NCI-H774 (cell line): ENCODE measurements around the gene AFG1L.
A peak's percentile ranks its signal among the peaks of the same experiment; 100 is the strongest.
"Not testable (repeated sequence)": the region's sequence is repeated elsewhere in the genome, so short reads cannot be mapped to it uniquely, and the experiment has no call there.

Experiments used
- DNase-seq: peaks from one replicate; lab custom pipeline; 2025; lab: John Stamatoyannopoulos, UW

Gene AFG1L

DNA sequence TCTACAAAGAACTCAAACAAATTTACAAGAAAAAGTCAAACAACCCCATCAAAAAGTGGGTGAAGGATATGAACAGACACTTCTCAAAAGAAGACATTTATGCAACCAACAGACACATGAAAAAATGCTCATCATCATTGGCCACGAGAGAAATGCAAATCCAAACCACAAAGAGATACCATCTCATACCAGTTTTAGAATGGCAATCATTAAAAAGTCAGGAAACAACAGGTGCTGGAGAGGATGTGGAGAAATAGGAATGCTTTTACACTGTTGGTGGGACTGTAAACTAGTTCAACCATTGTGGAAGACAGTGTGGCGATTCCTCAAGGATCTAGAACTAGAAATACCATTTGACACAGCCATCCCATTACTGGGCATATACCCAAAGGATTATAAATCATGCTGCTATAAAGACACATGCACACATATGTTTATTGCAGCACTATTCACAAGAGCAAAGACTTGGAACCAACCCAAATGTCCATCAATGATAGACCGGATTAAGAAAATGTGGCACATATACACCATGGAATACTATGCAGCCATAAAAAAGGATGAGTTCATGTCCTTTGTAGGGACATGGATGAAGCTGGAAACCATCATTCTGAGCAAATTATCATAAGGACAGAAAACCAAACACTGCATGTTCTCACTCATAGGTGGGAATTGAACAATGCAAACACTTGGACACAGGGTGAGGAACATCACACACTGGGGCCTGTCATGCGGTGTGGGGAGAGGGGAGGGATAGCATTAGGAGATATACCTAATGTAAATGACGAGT is 121.4 kb downstream of the AFG1L start:
- not testable (repeated sequence) for DNase-seq

DNA sequence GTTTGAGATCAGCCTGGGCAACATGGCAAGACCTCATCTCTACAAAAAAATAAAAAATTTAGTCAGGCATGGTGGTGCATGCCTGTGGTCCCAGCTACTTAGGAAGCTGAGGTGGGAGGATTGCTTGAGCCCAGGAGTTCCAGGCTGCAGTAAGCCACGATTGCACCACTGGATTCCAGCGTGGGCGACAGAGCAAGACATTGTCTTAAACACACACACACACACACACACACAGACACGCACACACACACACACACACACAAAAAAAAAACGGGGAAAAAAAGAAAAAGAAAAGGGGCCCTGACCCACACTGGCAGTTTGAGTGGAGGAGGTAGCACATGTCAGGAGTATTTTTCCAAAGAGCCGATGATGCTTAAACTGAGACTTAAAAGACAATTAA is 122.2 kb downstream of the AFG1L start:
- no peak for DNase-seq

DNA sequence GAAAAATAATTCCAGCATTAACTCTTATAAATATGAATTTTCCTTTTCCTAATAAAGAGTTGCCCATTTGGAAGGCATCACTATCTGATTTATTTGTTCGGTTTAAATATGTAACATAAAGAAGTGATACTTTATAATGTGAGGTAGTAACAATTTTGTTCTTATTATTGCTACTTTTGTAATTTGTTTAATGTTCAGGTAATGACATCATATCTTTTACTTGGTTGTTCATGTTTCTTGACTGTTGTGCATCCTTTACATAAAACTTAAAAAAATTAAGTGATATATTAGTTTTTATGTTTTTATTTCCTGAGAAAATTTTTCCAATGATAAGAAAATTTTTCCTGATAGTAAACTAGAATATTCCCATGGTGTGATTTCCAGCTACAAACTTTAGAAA is 124.6 kb downstream of the AFG1L start:
- no peak for DNase-seq

DNA sequence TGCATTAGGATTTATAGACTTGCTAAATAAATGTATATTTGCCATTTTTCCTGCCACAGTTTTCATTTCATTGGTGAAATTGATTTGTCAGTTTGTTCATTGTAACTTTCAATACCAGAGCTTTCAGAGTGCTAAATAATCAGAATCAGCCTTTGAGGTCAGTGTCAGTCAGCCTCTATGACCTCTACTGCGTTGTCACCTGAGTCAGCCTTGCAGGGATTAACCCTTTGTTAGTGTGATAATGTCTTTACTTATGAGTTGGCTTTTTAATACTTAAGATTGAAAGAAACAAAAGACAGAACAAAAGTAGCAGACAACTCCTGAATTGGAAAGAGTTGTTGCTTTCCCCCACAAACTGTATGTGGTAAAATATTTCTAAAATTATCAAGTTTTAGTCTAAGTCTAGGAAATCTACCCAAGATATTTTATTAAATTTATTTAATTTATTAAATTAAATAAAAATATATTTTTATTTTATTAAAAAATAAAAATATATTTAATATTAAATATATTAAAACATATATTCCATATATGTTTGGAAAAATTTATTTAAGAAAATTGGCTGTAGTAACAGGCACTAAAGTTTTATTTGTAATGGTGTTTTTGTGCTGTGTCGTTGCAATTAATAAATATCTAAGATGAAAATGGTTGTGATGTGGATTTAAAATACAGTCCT is 125.2 kb downstream of the AFG1L start:
- DNase-seq: no peak

DNA sequence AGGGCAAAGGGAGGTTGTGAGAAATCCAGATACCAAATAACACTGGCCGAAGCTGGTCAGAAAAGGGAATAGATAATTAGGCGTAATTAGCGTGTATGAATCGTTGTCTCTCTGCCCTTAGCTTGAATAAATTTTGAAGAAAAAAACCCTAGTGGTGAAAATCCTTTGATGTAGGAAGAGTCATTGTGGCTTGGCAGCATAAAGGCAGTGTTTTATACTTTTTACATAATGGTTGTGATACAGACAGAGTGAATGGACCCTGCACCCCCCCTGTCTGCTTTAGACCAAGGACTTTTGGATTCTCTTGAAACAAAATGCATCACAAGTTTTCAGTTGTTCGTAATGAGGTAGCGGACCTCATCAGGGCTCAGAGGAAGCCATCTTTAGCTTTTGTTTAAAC is 126.5 kb downstream of the AFG1L start:
- no peak for DNase-seq

DNA sequence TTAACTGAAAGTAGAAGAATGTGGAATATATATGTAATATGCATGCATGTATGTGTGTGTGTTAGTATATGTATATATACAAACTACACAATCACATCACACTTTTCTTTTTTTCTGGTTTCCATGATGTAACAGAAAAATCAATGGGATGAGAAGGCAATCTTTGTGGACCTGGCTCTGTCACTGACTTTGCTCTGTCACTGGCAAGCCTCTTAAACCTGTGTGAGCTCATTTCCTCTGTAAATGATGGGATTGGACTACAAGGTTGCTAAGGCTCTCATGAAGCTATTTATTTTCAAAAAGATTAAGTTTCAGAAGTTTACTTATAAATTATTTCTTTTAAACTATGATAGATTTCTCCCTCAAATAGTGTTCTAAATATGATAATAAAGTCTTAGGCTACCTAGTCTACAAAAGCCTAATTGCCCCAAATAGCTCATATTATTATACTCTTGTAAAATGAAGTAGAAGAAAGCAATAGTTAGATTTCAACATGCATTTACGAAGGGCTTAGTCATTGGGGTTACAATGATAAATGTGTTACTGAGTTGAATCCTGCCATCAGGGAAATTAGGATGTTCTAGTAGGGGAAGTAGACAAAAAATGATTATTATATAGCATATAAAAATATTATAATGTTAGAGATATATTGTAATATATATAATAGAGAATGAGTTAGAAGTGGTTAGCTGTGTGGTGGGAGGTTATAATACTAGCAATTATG is 129.3 kb downstream of the AFG1L start:
- peak; percentile 7 for DNase-seq

DNA sequence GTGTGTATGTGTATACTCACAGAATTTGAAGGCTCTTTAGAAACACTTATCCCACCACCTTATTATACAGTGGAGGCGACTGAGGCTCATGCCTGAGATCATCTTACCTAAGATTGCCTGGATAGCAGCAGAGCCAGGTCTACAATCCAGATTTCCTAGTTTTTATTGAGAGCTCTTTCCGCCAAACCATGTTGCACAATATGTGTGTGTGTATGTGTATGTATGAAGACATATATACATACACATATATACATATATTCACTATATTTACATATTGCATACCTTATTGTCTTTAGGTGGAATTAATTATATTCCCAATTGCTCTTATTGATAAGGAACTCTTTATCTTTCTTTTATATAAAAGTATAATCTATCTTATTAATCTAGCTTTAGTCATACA is 130.6 kb downstream of the AFG1L start:
- DNase-seq: no peak

DNA sequence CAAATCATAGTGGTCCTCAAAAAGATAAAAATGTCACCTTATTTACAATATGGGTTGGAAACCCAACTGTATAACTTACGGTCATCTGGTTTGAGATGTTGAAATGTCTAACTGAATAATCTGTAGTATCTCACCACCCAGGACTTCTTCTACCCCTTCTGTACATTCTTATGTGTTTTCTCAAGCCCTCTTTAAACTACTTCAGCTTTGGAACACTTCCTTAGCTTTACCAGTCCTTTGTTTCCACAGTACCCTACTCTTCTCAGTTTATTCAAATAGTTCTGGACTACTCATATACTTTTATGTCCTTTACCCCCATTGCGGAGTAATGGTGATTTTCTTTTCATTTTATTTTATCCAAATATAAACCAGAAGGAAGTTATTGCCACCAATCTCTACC is 137.3 kb downstream of the AFG1L start:
- DNase-seq: no peak

DNA sequence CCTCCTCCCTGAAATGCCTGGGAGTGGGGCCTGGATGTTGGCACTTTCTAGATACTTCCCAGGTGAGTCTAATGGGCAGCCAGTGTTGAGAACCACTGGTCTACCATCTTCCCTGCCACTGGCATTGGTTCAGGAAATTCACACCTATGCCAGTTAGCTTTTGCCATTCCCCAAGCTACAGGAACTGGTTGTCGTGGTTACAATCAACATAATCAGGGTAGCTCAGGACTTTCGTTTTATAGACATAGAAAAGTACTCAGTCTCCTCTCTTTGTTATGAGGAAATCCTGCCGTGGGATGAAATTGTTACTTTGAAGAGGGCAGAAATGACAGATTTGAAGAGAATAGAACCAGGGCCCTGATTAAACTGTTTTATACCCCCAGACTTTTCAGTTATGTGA is 137.9 kb downstream of the AFG1L start:
- peak; percentile 58 for DNase-seq

DNA sequence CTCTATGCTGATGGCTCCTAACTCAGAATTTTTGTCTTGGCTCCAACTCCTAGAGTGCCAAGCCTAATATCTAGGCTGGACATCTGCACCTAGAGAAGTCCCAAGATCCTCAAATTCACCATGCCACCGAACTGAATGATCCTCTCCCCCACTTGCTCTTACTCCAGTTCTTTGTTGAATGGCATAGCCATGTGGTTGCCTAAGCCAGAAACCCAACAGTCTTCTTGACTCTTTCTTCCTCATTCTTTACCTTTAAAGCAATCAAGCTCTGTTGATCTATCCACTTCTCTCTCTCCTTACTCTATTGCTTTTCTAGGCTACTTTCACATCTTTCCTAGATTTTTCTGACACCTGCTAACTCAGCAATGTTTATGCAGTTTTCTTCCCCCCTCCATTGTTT is 139.4 kb downstream of the AFG1L start:
- no peak for DNase-seq

DNA sequence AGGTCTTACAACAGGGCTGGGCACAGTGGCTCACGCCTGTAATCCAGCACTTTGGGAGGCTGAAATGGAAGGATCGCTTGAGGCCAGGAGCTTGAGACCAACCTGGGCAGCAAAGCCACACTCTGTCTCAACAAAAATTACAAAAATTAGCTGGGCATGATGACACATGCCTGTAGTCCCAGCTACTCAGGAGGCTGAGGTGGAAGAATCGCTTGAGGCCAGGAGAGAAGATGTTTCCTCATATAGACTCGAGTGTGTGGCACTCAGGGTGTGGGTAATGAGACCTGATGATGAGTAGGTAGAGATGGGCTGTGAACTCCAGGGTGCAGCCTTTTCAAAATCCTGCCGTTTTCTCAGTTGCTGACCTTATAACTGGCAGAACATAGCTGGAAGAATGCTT is 140.5 kb downstream of the AFG1L start:
- no peak for DNase-seq

DNA sequence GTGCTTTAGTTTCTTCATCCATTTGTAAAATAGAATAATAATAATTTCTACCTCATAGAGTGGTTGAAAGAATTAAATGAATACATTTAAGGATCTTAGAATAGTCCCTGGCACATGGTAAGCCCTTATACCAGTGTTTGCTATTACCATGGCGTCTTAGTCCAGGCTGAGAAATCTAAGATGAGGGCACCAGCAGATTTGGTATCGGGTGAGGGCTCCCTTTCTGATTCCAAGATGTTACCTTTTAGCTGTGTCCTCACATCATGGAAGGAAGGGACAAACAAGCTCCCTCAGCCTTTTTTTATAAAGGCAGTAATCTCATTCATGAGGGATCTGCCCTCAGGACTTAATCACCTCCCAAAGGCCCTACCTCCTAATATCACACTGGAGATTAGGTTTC is 141.9 kb downstream of the AFG1L start:
- no peak for DNase-seq

DNA sequence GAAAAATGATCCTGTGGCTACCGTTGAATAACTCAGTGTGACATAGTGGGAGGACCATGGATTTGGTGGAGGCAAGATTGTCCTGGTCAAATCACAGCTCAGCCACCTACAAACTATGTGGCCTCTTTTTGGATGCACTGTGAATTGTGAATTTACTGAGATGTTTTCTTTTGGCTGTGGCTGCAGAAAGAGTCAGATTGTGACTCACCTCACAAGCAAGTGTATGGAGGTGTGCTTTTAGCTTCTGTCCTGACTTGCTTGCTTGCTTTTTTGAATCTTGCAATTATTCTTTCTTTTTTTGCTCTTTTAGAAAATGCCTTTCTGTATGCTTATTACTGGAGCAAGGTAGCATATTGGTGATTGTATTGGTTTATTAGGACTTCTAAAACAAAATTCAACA is 143.0 kb downstream of the AFG1L start:
- DNase-seq: no peak

DNA sequence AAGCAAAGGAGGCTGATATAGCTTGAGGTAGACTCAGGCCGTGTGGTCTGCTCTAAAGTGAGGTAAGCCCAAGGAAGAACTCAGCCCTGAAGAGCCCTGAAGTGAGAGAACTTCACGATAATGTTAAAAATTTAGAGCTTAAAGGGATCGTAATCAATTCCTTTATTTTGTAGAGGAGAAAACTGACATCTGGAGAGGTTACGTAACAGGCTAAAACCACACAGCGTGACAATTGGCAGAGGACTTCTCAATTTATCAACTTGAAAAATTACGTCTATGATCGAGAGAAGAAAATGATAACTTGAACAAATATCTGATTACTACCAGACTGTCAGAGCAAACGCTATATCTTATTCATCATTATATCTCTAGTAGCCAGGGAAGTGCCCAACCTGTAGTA is 144.1 kb downstream of the AFG1L start:
- no peak for DNase-seq

DNA sequence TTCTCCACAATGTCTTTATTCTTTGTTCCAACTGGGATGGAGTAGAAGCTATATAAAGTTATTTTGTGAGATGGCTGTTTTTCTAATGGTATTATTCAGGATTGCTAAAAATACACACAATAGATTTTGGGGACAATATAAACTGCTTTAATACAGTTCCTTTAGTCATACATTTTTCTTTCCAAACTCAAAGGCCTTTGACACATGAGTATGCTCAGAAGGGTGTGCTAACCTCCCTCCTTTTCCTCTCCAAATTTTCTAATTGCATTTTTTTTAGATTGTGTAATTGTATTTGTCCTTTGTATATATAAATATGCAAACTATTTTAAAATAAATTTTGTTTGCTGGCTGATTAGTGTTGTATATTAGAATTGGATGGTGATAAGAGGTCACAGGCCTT is 146.3 kb downstream of the AFG1L start:
- no peak for DNase-seq

DNA sequence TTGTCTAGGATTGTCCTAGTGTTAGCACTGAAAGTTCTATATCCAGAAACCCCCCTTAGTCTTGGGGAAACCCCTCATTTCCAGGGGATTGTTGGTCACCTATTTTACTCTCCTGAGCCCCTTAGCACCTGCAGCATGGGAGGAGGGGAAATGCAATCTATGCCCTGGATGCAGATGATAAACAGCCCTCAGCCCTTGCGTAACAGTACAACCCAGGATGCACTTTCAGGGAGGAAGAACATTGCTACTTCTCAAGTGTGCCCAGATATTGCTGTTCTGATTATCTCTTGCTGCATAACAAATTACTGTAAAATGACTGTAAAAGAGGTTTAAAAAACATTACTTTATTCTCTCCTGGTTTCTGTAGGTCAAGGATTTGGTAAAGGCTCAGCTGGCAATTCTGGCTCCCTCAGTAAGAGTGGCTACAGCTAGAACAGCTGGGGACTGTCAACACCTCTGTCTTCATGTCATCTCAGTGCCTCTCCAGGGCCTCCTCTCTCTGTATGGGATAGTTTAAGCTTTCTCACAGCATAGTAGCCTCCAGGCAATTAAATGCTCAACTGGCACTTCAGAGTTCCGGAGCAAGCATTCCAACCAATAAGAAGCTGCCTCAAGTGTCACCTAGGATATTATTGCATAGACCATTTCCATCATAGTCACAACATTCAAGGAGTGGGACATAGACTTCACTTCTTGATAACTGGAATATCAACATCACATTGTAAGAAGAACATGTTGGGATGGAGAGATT is 148.1 kb downstream of the AFG1L start:
- no peak for DNase-seq

DNA sequence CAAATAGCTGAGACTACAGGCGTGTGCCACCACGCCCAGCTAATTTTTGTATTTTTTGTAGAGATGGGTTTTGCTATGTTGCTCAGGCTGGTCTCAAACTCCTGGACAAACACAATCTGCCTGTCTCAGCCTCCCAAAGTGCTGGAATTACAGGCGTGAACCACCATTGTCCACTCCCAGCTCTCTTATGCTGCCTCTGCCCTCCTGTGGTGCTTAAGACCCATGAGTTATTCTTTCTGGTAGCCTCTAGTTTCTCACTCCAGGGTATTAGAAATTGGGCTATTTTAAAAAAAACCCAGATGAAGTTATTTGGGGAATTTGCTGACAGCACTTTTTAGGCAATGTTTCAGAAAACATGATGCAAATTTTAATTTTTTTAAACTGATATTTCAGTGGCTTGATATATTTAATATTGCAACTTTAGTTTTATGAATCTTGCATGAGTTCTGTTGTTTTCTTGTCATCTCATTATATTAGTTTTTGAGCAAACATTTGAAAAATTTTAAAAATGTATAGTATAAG is 151.8 kb downstream of the AFG1L start:
- no peak for DNase-seq

DNA sequence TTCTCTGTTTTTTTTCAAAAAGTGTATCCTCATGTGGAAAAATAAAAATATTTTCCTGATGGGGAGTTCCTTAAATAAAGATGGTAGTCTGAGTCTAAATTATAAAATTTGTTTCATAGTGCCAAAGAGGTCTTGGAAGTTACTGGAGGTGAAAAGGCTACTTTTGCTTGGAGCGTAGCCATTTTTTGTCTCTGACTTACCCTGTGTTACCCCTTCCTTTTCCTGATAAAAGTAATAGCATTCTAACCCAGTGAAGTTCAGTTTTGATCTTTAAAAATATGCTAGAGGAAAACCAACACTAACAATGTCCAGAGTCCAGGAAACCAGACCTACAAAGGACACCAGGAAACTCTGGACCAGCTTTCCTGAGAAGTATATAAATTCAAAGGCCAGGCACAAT is 153.6 kb downstream of the AFG1L start:
- no peak for DNase-seq

DNA sequence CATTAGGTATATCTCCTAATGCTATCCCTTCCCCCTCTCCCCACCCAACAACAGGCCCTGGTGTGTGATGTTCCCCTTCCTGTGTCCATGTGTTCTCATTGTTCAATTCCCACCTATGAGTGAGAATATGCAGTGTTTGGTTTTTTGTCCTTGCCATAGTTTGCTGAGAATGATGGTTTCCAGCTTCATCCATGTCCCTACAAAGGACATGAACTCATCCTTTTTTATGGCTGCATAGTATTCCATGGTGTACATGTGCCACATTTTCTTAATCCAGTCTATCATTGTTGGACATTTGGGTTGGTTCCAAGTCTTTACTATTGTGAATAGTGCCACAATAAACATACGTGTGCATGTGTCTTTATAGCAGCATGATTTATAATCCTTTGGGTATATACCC is 154.9 kb downstream of the AFG1L start:
- DNase-seq: not testable (repeated sequence)

DNA sequence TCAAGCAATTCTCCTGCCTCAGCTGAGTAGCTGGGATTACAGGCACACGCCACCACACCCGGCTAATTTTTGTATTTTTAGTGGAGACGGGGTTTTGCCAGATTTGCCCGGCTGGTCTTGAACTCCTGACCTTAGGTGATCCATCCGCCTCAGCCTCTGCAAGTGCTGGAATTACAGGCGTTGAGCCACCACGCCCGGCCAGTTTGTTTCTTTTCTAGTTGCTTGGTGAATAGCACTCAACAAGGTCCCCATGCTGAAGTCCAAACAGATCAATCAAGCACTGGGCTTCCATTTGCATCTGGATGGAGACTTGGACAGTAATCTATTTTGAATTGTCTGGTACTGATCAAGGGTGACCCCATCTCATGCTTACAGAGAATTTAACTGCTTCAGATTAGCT is 157.0 kb downstream of the AFG1L start:
- no peak for DNase-seq

DNA sequence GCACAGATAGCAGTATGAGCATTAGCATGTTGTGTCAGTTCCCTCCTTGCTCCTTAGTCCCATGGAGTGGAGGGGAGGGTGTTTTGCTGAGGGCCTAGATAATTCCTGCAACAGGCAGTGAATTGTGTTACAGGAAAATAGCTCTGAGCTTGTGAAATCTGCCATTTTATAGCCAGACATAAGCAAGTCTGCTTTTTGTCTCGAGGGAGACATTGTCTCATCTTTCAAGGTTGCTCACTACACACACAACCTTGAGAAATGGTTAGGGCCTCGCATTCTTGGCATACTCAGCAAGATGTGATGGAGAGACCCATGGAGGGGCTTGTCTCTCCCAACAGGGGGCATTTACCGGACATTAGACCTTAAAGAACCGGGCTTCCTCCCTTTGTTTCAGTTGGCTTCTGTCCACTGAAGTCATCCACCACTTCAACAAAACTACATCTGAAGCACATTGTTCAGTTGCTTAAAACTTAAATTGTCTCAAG is 157.9 kb downstream of the AFG1L start:
- no peak for DNase-seq

DNA sequence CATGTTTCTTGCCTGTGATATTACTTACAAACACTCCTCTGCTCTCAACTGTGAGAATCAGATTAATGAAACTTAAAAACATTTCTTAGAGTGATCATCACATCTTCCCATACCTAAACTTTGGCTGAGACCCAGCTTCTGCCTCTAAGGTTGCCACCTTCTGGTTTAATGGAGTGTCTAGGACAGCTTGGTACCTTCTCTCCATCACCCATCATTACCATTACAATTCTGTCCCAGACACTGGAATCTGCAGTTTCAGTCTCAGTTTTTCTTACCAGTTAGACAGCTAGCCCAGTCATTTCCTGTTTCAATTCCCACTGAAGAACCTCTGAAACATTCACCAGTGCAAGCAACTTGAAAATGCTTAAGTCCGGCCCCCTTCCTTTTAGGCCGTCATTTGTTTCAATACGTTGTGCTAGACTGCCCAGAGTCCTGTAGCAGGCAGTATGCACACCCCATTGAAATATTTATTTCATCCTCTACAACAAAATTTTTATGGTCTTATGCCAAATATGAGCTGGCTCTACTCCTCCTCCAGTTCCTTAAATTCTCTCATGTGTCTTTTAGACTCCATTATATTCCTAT is 158.8 kb downstream of the AFG1L start:
- DNase-seq: no peak
